ENCODE data around the gene PCED1B. TPM values are rescaled to one million over a fixed set of nuclear protein-coding genes. Genes with fewer than 3 reads are reported as not detected.

PCED1B gene
- total RNA-seq, 2 donors from 2014 or later = 2.3 to 14.2 TPM

DNA sequence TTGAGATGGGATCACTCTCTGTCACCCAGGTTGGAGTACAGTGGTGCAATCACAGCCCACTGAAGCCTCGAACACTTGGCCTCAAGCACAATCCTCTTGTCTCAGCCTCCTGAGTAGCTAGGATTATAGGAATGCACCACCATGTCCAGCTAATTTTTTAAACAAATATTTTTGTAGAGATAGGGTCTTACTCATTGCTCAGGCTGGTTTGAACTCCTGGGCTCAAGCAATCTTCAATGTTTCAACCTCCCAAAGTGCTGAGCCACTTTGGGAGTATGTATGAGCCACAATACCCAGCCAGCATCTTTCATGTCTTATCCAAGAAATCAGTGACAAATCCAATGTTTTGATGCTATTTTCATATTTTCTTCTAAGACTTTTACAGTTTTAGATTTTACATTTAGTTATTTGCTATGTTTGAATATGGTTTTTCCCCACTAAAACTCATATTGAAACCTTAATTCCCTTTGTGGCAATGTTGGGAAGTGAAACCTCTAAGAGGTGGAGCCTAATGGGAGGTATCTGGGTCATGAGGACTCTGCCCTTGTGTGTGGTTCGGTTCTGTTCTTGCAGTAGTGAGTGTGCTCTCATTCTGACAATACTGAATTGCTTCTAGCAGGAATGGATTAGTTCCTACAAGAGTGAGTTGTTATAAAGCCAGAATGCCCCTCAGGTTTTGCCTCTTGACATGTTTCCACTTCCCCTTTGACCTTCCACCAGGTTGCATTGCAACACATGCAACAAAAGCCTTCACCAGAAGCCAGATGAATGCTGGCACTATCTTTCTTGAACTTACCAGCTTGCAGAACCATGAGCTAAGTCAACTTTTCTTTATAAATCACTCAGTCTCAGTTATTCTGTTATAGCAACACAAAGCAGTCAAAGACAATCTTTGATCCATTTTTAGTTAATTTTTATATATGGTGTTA, 81.2 kb downstream of the PCED1B start:
- intact Hi-C loops (cut with DNase I) = no loop called here
- Histone ChIP-seq H3K27me3 (no peaks in the 10 kb centered on the region), H3K36me3 (replicated peaks in 1 of 2; ENCODE audit: insufficient read depth in 1 of 2, low read depth in 2 of 2) (no peaks in the 10 kb centered on the region), H3K4me1 (peaks cover 63% of the 10 kb centered on the region), H3K27ac (no peak overlapping the region), H3K9me3 (no peaks in the 10 kb centered on the region), H3K4me3 (no peak overlapping the region)
- DNase-seq (no peak), ATAC-seq (no peak)
- TF ChIP-seq, protein P1, sequence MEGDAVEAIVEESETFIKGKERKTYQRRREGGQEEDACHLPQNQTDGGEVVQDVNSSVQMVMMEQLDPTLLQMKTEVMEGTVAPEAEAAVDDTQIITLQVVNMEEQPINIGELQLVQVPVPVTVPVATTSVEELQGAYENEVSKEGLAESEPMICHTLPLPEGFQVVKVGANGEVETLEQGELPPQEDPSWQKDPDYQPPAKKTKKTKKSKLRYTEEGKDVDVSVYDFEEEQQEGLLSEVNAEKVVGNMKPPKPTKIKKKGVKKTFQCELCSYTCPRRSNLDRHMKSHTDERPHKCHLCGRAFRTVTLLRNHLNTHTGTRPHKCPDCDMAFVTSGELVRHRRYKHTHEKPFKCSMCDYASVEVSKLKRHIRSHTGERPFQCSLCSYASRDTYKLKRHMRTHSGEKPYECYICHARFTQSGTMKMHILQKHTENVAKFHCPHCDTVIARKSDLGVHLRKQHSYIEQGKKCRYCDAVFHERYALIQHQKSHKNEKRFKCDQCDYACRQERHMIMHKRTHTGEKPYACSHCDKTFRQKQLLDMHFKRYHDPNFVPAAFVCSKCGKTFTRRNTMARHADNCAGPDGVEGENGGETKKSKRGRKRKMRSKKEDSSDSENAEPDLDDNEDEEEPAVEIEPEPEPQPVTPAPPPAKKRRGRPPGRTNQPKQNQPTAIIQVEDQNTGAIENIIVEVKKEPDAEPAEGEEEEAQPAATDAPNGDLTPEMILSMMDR (IDR thresholded peaks at IDR 0.05) = no peak
- no peak for TF ChIP-seq POLR2A (IDR thresholded peaks at IDR 0.05)
- 77 to 87% methylated on average over 2 of the region's 2 CpGs for WGBS, 2 donors

DNA sequence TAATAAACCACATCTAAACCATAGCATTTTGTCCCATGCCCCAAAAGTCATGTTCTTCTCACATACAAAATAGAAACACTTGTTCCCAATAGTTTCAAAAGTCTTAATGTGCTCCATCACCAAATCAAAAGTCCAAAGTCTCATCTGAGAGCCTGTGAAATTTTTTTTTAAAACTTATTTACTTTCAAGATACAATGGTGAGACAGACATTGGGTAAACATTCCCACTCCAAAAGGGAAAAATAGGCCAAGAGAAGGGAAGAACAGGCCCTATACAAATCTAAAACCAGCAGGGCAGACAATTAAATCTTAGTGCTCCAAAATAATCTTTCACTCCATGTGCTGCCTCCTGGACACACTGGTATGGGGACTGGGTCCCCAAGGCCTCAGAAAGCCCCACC, 84.7 kb downstream of the PCED1B start:
- ATAC-seq (peak; percentile 80), DNase-seq (peak in 1 of 4 donors; percentile 21)
- H3K4me1 ChIP-seq = peaks cover 68% of the 10 kb centered on the region
- no peak overlapping the region for H3K4me3 ChIP-seq
- no peaks in the 10 kb centered on the region for H3K9me3 ChIP-seq
- intact Hi-C loops (cut with DNase I) = no loop called here
- H3K27ac ChIP-seq = peak overlapping the region; percentile 63 to 66 (median 65)
- H3K27me3 ChIP-seq = no peaks in the 10 kb centered on the region
- no peaks in the 10 kb centered on the region for H3K36me3 ChIP-seq (replicated peaks in 1 of 2; ENCODE audit: insufficient read depth in 1 of 2, low read depth in 2 of 2)
- TF ChIP-seq, protein P1 (IDR thresholded peaks at IDR 0.05) = no peak
- no peak for TF ChIP-seq POLR2A (IDR thresholded peaks at IDR 0.05)

DNA sequence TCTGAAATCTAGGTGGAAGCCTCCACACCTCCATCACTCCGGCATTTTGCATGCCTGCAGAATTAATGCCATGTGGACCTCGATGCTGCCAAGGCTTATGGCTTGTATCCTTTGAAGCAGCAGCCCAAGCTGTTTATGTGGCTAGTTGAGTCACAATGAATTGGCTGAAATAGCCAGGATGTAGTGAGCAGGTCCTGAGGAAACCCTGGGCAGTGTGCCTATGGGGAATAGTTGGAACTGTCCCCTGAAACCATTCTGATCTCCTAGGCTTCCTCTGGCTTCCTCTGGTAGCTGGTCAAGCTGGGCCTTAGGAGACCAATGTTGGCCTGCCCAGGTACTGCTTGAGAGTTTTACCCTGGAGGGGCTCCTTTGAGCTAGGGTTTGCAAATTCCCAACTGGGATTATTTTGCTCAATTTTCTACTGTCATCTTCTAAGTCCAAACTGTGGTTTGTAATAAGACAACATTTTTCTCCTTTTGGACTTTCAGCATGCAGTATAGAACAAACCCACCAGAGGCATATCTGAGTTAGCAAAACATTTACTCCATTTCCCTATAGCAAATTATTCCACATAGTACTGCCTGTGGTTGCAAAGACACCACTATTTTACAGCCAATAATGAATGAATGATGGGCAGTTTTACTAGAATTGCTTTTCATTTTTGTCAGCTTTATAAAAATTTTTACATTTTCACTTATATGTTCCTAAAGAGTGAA, 85.5 kb downstream of the PCED1B start:
- TF ChIP-seq POLR2A (IDR thresholded peaks at IDR 0.05) = no peak
- TF ChIP-seq, protein P1 (IDR thresholded peaks at IDR 0.05) = peak in 2 of 7 experiments; percentile 5 to 6
- 65 to 72% methylated on average over 2 of the region's 2 CpGs for WGBS, 2 donors
- intact Hi-C loops (cut with DNase I) = no loop called here

DNA sequence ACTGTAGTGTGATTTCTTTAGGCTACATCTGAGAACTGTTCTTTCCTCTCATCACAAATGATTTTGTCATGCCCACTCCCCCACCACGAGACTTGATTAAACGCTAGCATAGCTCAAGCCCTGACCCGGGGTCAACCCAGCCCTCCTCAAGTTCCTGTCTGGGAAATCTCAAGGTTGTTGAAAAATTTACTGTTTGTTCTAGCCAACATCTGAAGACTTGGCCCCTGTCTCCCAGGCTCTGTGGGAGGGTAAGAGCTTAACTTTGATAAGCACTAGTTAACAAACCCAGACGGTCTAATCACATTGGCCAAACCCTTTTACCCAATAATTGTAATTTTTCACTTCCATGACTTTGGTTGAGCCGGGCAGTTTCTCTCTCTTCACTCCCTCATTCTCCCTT, 86.5 kb downstream of the PCED1B start:
- intact Hi-C loops (cut with DNase I) = no loop called here
- H3K4me3 ChIP-seq = no peak overlapping the region
- H3K36me3 ChIP-seq (replicated peaks in 1 of 2; ENCODE audit: insufficient read depth in 1 of 2, low read depth in 2 of 2) = no peaks in the 10 kb centered on the region
- DNase-seq (peak; percentile 32 to 66 (median 59)), ATAC-seq (peak; percentile 81)
- H3K9me3 ChIP-seq = no peaks in the 10 kb centered on the region
- H3K27me3 ChIP-seq = no peaks in the 10 kb centered on the region
- peak overlapping the region in 3 of 4 donors; percentile 64 to 66 (median 65) for H3K27ac ChIP-seq
- no peak for TF ChIP-seq POLR2A (IDR thresholded peaks at IDR 0.05)
- TF ChIP-seq, protein P1 (IDR thresholded peaks at IDR 0.05) = no peak
- WGBS, 2 donors = 18 to 22% methylated on average over 5 of the region's 5 CpGs
- peaks cover 61% of the 10 kb centered on the region for H3K4me1 ChIP-seq

More for the DNA sequence above, 85.5 kb downstream of the PCED1B start:
- peak in 1 of 4 donors; percentile 25 for DNase-seq
- H3K36me3 ChIP-seq (replicated peaks in 1 of 2; ENCODE audit: insufficient read depth in 1 of 2, low read depth in 2 of 2) = no peaks in the 10 kb centered on the region
- H3K9me3 ChIP-seq = no peaks in the 10 kb centered on the region
- peaks cover 66% of the 10 kb centered on the region for H3K4me1 ChIP-seq
- peak overlapping the region; percentile 63 to 66 (median 65) for H3K27ac ChIP-seq
- no peaks in the 10 kb centered on the region for H3K27me3 ChIP-seq
- H3K4me3 ChIP-seq = no peak overlapping the region
- no peak for ATAC-seq
